Subcutaneous abdominal adipose tissue (tissue), 5 donors: Measurements from ENCODE around the gene BAK1.

Experiments
- H3K27ac ChIP-seq: one replicate; pipeline ENCODE4 v1.7.0; 2013; ENCODE audit warnings: low read depth, mild to moderate bottlenecking, inconsistent platforms, low read length, moderate library complexity
- H3K27me3 ChIP-seq, 5 donors: one replicate each; pipeline ENCODE4 v1.7.0; 2013; ENCODE audit warnings: low read length in 5 of 5, inconsistent platforms in 1 of 5; ENCODE audit not compliant: control insufficient read depth in 5 of 5, insufficient read depth in 4 of 5
- H3K36me3 ChIP-seq, 5 donors: one replicate each; pipeline ENCODE4 v1.7.0; 2013; ENCODE audit warnings: low read length in 5 of 5; ENCODE audit not compliant: control insufficient read depth in 5 of 5, insufficient read depth in 5 of 5
- H3K4me1 ChIP-seq, 5 donors: one replicate each; pipeline ENCODE4 v1.7.0; 2013; ENCODE audit warnings: low read length in 5 of 5, mild to moderate bottlenecking in 3 of 5, moderate library complexity in 1 of 5; ENCODE audit not compliant: control insufficient read depth in 5 of 5, insufficient read depth in 5 of 5
- H3K4me3 ChIP-seq, 5 donors: one replicate each; pipeline ENCODE4 v1.7.0; 2013; ENCODE audit warnings: low read length in 5 of 5, low read depth in 1 of 5
- H3K9ac ChIP-seq, 5 donors: one replicate each; pipeline ENCODE4 v1.7.0; 2013; ENCODE audit warnings: low read length in 5 of 5, mild to moderate bottlenecking in 4 of 5, moderate library complexity in 3 of 5
- H3K9me3 ChIP-seq, 5 donors: one replicate each; pipeline ENCODE4 v1.7.0; 2013; ENCODE audit warnings: low read length in 5 of 5; ENCODE audit not compliant: control insufficient read depth in 5 of 5
- donor health status: healthy.
- donor health status: healthy.
- donor health status: healthy.
- donor health status: healthy.
- donor health status: healthy.

BAK1 gene

GRCh38 chr6:33577718-33578117 lies 2.4 kb downstream of the BAK1 start:
- peak overlapping the region in 2 of 5 donors; percentile 11 to 36 for H3K4me3 ChIP-seq
- H3K9ac ChIP-seq, result peak overlapping the region in 2 of 5 donors; percentile 35 to 66
- H3K27ac ChIP-seq, result peak overlapping the region; percentile 82

GRCh38 chr6:33577106-33577535 lies 3.0 kb downstream of the BAK1 start:
- H3K9me3 ChIP-seq, result no peaks in the 10 kb centered on the region
- H3K9ac ChIP-seq, result peak overlapping the region in 3 of 5 donors; percentile 15 to 43 (median 28)
- H3K4me1 ChIP-seq, result peaks cover 0 to 39% (median 31%) of the 10 kb centered on the region in 5 donors
- peak overlapping the region in 2 of 5 donors; percentile 22 to 36 for H3K4me3 ChIP-seq
- peak overlapping the region; percentile 82 for H3K27ac ChIP-seq
- peaks cover 3 to 42% (median 31%) of the 10 kb centered on the region in 5 donors for H3K36me3 ChIP-seq
- no peaks in the 10 kb centered on the region for H3K27me3 ChIP-seq

More at GRCh38 chr6:33577718-33578117, 2.4 kb downstream of the BAK1 start:
- Histone ChIP-seq H3K9me3 (no peaks in the 10 kb centered on the region), H3K27me3 (no peaks in the 10 kb centered on the region), H3K36me3 (peaks cover 3 to 38% (median 31%) of the 10 kb centered on the region in 5 donors), H3K4me1 (peaks cover 0 to 39% (median 31%) of the 10 kb centered on the region in 5 donors)

DNA sequence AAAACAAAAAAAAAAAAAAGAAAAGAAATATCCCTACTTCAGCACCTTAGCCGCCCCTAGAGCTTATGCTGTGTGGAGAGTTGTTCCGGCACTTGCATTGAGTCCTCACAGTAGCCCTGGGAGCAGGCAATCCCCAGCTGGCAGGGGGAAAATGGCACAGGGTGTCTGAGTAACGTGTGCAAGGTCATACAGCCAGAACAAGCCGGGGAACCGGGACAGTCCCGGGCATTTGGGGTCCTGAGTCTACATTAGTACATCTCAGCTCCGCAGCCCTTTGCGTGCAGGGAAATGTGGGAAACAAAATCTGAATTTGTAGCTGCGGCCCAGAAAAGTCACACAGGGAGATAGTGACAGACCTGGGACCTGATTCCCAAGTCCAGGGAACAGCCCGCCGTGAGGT lies 3.4 kb downstream of the BAK1 start:
- Histone ChIP-seq H3K36me3 (peaks cover 3 to 43% (median 31%) of the 10 kb centered on the region in 5 donors), H3K4me3 (peak overlapping the region in 3 of 5 donors; percentile 22 to 43 (median 36)), H3K27ac (peak overlapping the region; percentile 69), H3K9me3 (no peaks in the 10 kb centered on the region), H3K9ac (peak overlapping the region in 3 of 5 donors; percentile 15 to 58 (median 28)), H3K27me3 (no peaks in the 10 kb centered on the region), H3K4me1 (peaks cover 0 to 43% (median 32%) of the 10 kb centered on the region in 5 donors)

GRCh38 chr6:33575211-33575610 lies 4.9 kb downstream of the BAK1 start:
- Histone ChIP-seq H3K4me3 (no peak overlapping the region), H3K27ac (no peak overlapping the region), H3K9ac (no peak overlapping the region), H3K27me3 (no peaks in the 10 kb centered on the region), H3K4me1 (peaks cover 0 to 53% (median 40%) of the 10 kb centered on the region in 5 donors), H3K36me3 (peaks cover 3 to 43% (median 31%) of the 10 kb centered on the region in 5 donors), H3K9me3 (no peaks in the 10 kb centered on the region)

DNA sequence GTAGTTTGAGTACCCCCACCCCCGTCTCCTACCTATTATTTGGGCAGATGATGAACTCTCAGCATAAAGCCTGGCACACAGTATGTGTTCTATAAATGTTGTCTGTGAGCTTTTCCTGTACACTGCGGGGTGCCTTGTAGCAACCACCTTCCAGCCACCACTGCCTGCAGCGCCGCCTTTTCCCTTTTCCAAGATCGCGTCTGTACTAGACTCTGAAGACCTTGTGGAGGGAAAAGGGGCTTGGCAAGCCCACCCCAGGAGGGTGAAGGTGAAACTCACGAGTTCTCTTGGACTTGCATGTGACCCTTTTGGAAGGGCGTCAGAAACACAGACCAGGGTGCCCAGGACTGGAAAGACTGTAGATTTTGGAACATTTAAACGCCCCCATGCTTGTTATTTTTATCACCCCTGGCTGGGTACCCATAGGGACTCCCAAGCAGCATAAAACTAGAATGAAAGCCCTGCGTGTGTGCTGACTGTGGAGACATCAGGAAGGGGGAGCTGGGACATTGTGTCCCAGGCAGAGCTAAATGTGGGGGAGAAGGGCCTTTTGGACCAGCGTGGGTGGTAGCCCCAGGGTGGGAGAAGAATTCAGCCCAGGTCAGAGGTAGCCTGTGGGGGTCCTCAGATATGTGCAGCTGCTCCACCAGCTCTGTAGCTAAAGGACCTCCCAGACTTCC lies 8.3 kb downstream of the BAK1 start:
- no peaks in the 10 kb centered on the region for H3K27me3 ChIP-seq
- H3K27ac ChIP-seq, result peak overlapping the region; percentile 72
- peak overlapping the region in 4 of 5 donors; percentile 75 to 89 (median 80) for H3K9ac ChIP-seq
- peaks cover 3 to 32% (median 24%) of the 10 kb centered on the region in 5 donors for H3K36me3 ChIP-seq
- H3K4me1 ChIP-seq, result peaks cover 0 to 20% (median 13%) of the 10 kb centered on the region in 5 donors
- no peaks in the 10 kb centered on the region for H3K9me3 ChIP-seq
- peak overlapping the region; percentile 86 to 98 (median 88) for H3K4me3 ChIP-seq

DNA sequence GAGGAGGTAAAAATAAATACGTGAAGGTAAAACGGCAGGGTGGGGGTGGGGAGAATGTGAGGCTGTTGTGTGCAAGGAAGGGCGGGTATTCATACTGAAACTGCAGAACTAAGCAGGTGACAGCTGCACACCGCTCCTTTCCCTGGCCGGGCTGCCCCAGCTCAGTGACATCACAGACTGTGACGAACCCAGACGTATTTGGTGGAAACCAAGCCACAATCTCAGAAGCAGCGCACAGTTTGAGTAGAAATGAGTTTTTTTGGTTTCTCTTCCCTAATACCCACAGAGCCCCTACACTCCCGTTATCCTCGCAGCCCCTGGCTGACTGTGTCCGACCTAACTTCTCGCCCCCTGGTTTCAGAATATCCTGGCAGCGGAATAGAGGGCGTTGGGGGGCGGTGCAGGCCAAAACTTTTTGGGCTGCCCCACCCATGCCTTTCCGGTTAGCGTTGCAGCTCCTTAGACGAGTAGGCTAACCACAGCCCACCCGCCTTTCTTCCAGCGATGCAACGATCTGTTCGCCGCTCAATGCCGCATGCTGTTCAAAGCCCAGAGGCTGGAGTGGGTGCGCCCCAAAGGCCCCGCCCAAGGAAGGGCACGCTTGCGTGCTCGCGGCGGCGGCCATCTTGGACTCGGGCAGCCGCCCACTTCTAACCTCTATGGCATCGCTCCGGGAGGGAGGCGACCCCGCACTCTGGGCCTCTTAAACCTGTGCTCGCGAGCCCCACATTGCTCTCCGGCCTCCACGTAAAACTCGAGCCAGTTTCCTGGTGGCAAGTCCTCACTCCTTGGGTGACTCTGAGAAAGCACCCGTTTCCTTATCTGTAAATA lies 9.1 kb downstream of the BAK1 start:
- Histone ChIP-seq H3K4me3 (peak overlapping the region; percentile 86 to 98 (median 88)), H3K9ac (peak overlapping the region; percentile 63 to 89 (median 79)), H3K9me3 (no peaks in the 10 kb centered on the region), H3K36me3 (peaks cover 3 to 30% (median 22%) of the 10 kb centered on the region in 5 donors), H3K4me1 (peaks cover 0 to 17% (median 13%) of the 10 kb centered on the region in 5 donors), H3K27ac (peak overlapping the region; percentile 72), H3K27me3 (no peaks in the 10 kb centered on the region)

DNA sequence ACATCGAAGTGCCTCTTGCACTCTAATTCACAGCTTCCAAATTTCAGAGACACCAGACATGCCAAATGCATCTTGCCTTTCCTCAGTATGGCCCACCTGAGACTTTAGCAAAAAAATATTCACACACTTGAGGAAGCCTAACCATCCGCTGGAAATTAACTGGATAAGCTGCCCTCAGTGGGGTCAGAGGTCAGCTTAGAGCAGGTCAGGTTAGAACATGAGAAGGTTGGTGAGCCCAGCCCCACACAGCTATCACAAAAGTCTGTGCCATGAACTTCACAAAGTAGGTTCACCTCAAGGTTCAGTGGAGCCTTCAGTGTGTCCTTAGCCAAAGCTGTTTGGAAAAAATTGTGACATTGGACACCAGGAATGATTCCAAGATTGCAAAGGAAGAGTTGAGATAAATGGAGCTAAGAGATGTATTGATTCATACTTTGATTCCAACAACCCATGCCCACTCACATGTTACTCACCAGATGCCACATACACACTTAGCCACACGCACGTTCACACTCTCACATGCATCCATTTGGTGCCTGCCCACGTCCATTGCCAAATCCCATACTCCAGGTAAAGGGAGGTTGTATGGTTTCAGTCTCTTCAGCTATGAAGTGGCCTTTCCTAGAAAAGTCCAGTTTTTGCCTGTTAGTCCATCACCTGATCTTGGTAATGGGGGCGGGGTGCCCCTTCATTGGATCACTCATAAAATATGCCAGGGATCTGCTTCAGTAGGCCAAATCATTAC lies 11.1 kb downstream of the BAK1 start:
- Histone ChIP-seq H3K4me1 (peaks cover 0 to 17% (median 13%) of the 10 kb centered on the region in 5 donors), H3K27me3 (no peaks in the 10 kb centered on the region), H3K27ac (no peak overlapping the region), H3K9me3 (no peaks in the 10 kb centered on the region), H3K36me3 (peaks cover 0 to 10% (median 3%) of the 10 kb centered on the region in 5 donors), H3K4me3 (no peak overlapping the region), H3K9ac (no peak overlapping the region)

GRCh38 chr6:33567836-33568235 lies 12.2 kb downstream of the BAK1 start:
- H3K27ac ChIP-seq, result no peak overlapping the region
- no peak overlapping the region for H3K9ac ChIP-seq
- no peak overlapping the region for H3K4me3 ChIP-seq
- no peaks in the 10 kb centered on the region for H3K27me3 ChIP-seq
- peaks cover 0 to 17% (median 13%) of the 10 kb centered on the region in 5 donors for H3K4me1 ChIP-seq
- H3K36me3 ChIP-seq, result peaks cover 0 to 4% (median 0%) of the 10 kb centered on the region in 5 donors
- H3K9me3 ChIP-seq, result no peaks in the 10 kb centered on the region

- Histone ChIP-seq H3K36me3 (no peaks in the 10 kb centered on the region), H3K9me3 (no peaks in the 10 kb centered on the region), H3K9ac (no peak overlapping the region), H3K4me3 (no peak overlapping the region), H3K4me1 (peaks cover 0 to 10% (median 8%) of the 10 kb centered on the region in 5 donors), H3K27me3 (no peaks in the 10 kb centered on the region), H3K27ac (no peak overlapping the region)
Observed at GRCh38 chr6:33566182-33567084, 13.6 kb downstream of the BAK1 start.
